Measurements from ENCODE around the gene DUSP14.

Gene DUSP14

GRCh38 chr17:37518826-37519225, 29.1 kb downstream of the DUSP14 start:
- no peak for DNase-seq

GRCh38 chr17:37519251-37519985, 29.7 kb downstream of the DUSP14 start:
- DNase-seq = no peak

GRCh38 chr17:37520174-37520573, 30.5 kb downstream of the DUSP14 start:
- DNase-seq = no peak

GRCh38 chr17:37521821-37522220, 32.1 kb downstream of the DUSP14 start:
- no peak for DNase-seq

- no peak for DNase-seq
These were observed 34.1 kb downstream of the DUSP14 start for GRCh38 chr17:37523715-37524219.

GRCh38 chr17:37527249-37527851, 37.7 kb downstream of the DUSP14 start:
- DNase-seq = no peak

- DNase-seq = no peak
These were observed 40.7 kb downstream of the DUSP14 start for GRCh38 chr17:37530420-37530819.

- DNase-seq = no peak
These were observed 43.1 kb downstream of the DUSP14 start for GRCh38 chr17:37532756-37533155.

- DNase-seq = no peak
These were observed 46.2 kb downstream of the DUSP14 start for GRCh38 chr17:37535906-37536305.

GRCh38 chr17:37538981-37539659, 49.4 kb downstream of the DUSP14 start:
- no peak for DNase-seq

- no peak for DNase-seq
These were observed 52.4 kb downstream of the DUSP14 start for GRCh38 chr17:37541880-37542660.

- DNase-seq = no peak
These were observed 54.0 kb downstream of the DUSP14 start for GRCh38 chr17:37543637-37544052.

- no peak for DNase-seq
These were observed 55.8 kb downstream of the DUSP14 start for GRCh38 chr17:37545486-37545885.

- DNase-seq = no peak
These were observed 56.6 kb downstream of the DUSP14 start for GRCh38 chr17:37546302-37546701.

GRCh38 chr17:37547986-37548385, 58.3 kb downstream of the DUSP14 start:
- DNase-seq = no peak

GRCh38 chr17:37551788-37552187, 62.1 kb downstream of the DUSP14 start:
- no peak for DNase-seq

- no peak for DNase-seq
These were observed 63.8 kb downstream of the DUSP14 start for GRCh38 chr17:37553401-37553966.

- DNase-seq = no peak
These were observed 65.7 kb downstream of the DUSP14 start for GRCh38 chr17:37555386-37555785.

- no peak for DNase-seq
These were observed 67.8 kb downstream of the DUSP14 start for GRCh38 chr17:37557482-37557881.

- DNase-seq = no peak
These were observed 68.6 kb downstream of the DUSP14 start for GRCh38 chr17:37558299-37558698.

GRCh38 chr17:37562016-37562745, 72.5 kb downstream of the DUSP14 start:
- DNase-seq = no peak
